HG03045 (cell line): ENCODE measurements around the gene TNNT2.

Source experiments
- ATAC-seq: cut with Tn5 transposase; IDR thresholded peaks from one replicate; pipeline ENCODE4 v1.9.1; 2021; ENCODE audit warnings: mild to moderate bottlenecking, moderate library complexity; ENCODE audit not compliant: unreplicated experiment

The TNNT2 gene

GRCh38 chr1:201318504-201319340 lies 58.8 kb downstream of the TNNT2 start:
- ATAC-seq: no peak

- ATAC-seq: no peak
Observed at GRCh38 chr1:201317551-201317950, 59.9 kb downstream of the TNNT2 start.

- ATAC-seq: no peak
Observed at GRCh38 chr1:201316556-201316955, 60.9 kb downstream of the TNNT2 start.

- no peak for ATAC-seq
Observed at GRCh38 chr1:201313086-201313485, 64.4 kb downstream of the TNNT2 start.

- ATAC-seq: no peak
Observed at GRCh38 chr1:201312298-201312697, 65.2 kb downstream of the TNNT2 start.

DNA sequence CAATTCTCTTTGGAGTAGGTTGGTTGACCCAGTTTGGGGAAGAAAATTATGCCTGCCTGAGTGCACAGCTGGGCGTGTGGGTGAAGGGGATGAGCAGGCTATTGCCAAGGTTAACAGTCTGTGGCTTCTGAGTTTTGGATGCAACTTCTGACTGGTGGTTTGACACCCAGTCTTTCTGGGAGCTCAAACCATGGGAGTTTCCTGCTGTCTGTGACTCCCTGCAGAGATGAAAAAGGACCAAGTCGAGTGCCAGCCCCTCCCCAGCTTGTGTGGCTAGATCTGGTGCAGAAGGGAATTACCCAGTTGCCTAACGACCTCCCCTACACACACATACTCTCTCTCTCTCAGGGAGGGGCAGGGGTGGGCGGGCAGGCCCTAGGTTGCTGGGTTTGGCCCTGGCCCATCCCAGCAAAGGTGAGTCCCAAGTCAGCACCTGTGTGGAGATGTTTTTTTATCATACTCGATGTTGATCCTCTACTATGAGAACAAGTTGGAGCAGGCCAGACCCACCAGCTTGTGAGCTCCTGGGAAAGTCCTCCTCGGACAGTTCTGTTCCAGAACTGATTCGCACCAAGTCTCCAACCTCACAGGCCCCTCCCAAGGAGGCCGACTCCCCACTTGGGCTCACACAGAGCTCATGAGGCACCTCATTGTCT lies 66.0 kb downstream of the TNNT2 start:
- ATAC-seq: no peak

DNA sequence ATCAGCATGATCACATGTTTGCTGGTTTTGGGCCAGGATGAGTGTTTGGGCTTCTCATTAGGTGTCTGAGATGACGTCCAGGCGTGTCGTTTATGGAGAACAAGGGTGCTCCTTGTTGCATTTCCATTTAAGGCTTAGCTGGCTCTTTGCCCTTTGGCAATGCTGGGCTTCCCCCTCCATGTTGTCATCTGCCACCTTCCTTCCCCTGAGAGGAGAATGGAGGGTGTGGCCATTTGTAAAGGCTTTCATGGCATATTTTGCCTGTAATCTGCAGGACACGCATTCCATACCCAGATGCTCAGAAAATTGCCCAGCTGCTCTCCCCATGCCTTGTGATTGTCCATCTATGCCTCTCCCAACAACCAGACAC lies 66.5 kb downstream of the TNNT2 start:
- ATAC-seq: no peak

DNA sequence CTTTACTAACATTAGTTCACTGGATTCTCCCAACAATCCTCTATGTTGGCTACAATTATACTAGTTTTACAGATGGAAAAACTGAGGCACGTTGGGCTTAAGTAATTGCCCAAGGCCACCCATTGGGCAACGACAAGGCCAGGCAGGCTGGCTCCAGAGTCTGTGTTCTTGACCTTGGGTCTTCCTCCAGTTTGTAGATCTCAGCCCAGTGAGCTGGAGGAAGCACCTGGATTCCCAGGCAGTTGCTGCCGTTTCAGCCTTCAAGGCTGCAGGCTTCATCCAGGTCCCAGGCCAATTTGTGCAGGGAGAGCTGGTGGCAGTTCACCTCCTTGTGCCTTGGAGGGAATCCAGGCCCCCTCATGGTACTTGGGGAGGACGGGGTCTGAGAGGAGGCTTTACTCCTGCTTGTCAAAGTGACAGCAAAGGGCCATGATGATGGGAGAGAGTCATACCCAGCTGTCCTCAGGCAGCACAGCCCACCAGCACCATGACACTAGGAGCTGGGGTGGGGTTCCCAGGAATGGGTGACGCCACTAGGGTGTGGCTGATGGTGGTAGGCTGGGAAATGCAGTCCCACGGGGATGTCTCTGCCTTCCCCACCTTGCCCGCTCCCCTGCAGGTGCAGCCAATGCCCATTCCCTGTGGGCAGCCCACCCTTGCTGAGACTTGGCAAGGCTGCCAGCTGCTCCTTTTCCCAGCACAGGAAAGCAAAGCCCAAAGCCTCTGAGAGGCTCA lies 67.1 kb downstream of the TNNT2 start:
- no peak for ATAC-seq

DNA sequence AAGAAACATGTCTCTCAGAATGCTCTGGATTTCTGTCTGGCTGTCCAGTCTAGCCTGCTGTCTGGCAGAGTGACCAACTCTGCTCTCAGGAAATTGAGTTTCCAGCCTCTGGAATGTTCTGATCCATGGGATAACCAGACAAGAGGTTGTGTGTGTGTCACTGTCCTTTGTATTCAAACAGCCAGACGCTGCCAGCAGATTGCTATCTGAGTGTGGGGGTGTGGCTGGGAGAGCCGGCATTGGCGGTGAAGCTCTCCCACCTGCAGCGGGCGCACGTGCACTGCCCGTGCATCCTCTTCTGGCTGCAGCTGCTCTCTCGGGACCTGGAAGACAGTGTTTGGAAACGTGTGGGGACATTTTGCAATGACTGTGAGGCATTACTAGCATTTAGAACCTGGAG lies 68.1 kb downstream of the TNNT2 start:
- no peak for ATAC-seq
